B cell (primary cell): ENCODE data around the gene RERG.

ENCODE experiments used
- EZH2 ChIP-seq: IDR thresholded peaks from 2 replicates; pipeline ENCODE4 v1.6.1; 2012; ENCODE audit warnings: borderline replicate concordance, low read depth, mild to moderate bottlenecking, moderate library complexity, low read length; ENCODE audit not compliant: insufficient read depth, poor library complexity, severe bottlenecking
- TF ChIP-seq, protein P1 (sequence below): fragments of 200-600 bp; IDR thresholded peaks from one replicate; pipeline ENCODE4 v1.8.0; 2022; ENCODE audit warnings: antibody characterized with exemption, mild to moderate bottlenecking

GRCh38 chr12:15180325-15180724, 40.9 kb downstream of the RERG start:
- TF ChIP-seq, protein P1, sequence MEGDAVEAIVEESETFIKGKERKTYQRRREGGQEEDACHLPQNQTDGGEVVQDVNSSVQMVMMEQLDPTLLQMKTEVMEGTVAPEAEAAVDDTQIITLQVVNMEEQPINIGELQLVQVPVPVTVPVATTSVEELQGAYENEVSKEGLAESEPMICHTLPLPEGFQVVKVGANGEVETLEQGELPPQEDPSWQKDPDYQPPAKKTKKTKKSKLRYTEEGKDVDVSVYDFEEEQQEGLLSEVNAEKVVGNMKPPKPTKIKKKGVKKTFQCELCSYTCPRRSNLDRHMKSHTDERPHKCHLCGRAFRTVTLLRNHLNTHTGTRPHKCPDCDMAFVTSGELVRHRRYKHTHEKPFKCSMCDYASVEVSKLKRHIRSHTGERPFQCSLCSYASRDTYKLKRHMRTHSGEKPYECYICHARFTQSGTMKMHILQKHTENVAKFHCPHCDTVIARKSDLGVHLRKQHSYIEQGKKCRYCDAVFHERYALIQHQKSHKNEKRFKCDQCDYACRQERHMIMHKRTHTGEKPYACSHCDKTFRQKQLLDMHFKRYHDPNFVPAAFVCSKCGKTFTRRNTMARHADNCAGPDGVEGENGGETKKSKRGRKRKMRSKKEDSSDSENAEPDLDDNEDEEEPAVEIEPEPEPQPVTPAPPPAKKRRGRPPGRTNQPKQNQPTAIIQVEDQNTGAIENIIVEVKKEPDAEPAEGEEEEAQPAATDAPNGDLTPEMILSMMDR: no peak
- no peak for TF ChIP-seq EZH2
